NT2/D1 (cell line): ENCODE results near the gene TMEM183A.

Source experiments
- DNase-seq: peaks from one replicate; pipeline ENCODE4 v3.0.0-alpha.2; 2011; ENCODE audit warnings: low read depth, low spot score
- H3K27me3 ChIP-seq: 2 replicates; pipeline ENCODE4 v1.6.0; 2011; ENCODE audit warnings: mild to moderate bottlenecking; ENCODE audit not compliant: insufficient read length, insufficient read depth
- H3K36me3 ChIP-seq: 2 replicates; pipeline ENCODE4 v1.6.1; 2011; ENCODE audit warnings: mild to moderate bottlenecking, low read length, mixed read lengths; ENCODE audit not compliant: insufficient read depth, insufficient read length
- H3K4me1 ChIP-seq: 2 replicates; pipeline ENCODE4 v1.5.1; 2011; ENCODE audit not compliant: insufficient read depth, insufficient read length
- H3K4me3 ChIP-seq: 2 replicates; pipeline ENCODE4 v1.5.1; 2011; ENCODE audit warnings: low read depth; ENCODE audit not compliant: insufficient read length
- H3K9ac ChIP-seq: 2 replicates; pipeline ENCODE4 v1.6.0; 2011; ENCODE audit warnings: low read depth; ENCODE audit not compliant: insufficient read length
- H3K9me3 ChIP-seq: 2 replicates; pipeline ENCODE4 v1.5.1; 2011; ENCODE audit warnings: mild to moderate bottlenecking, low read length; ENCODE audit not compliant: insufficient read depth
- SUZ12 ChIP-seq: IDR thresholded peaks from 2 replicates; pipeline ENCODE4 v1.6.1; 2011; ENCODE audit not compliant: insufficient read length, insufficient read depth; ENCODE audit errors: extremely low read depth
- YY1 ChIP-seq: IDR thresholded peaks from 2 replicates; pipeline ENCODE4 v1.6.1; 2011; ENCODE audit not compliant: insufficient read length, insufficient read depth
- ZNF274 ChIP-seq: IDR thresholded peaks from 2 replicates; pipeline ENCODE4 v1.6.1; 2011; ENCODE audit warnings: mild to moderate bottlenecking, low read depth, low read length

Gene TMEM183A

DNA sequence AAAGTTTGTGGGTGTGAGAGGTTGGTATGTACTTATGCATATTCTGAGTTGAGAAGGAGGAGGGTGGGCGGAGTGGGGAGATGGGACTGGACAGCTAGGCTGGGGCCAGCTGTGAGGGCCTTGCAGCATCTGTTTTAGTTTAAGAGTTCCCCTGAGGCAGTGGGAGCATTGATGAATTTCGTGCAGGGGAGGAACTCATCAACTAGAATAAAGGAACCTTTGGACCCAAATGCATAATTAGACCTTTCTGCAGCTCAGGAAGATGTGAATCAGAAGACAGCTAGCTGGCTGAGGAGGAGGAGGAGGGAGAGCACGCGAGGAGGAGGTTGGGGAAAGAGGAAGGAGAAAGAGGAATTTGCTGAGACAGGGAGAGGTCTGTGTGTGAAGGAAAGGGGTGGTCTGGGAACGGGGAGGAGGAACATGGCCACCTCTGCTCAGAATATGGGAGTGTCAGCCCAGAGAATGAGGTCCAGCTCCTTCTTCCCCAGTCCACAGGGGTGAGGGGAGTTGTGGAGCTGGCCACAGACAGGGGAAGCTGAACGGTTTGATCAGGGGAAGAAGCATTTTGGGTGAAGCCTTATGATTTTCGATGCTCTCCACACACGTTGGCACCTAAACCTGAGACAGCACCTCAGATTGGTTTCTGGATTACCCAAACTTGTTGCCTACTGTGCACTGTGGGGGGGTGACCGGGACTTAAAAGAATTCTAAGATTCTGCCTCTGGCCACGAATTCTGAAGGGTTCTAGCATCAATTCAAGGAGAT, 50.9 kb downstream of the TMEM183A start:
- H3K27me3 ChIP-seq, result no peaks in the 10 kb centered on the region
- peaks cover 30% of the 10 kb centered on the region for H3K36me3 ChIP-seq
- peaks cover 10% of the 10 kb centered on the region; the same call in 1 of the 2 replicates for H3K9me3 ChIP-seq
- no peak overlapping the region for H3K9ac ChIP-seq
- H3K4me1 ChIP-seq, result peaks cover 36% of the 10 kb centered on the region
- TF ChIP-seq ZNF274, result no peak
- no peak for TF ChIP-seq SUZ12
- no peak for TF ChIP-seq YY1
- no peak for DNase-seq
- H3K4me3 ChIP-seq, result no peak overlapping the region

GRCh38 chr1:203058676-203058935, 51.4 kb downstream of the TMEM183A start:
- Histone ChIP-seq H3K9ac (no peak overlapping the region), H3K27me3 (no peaks in the 10 kb centered on the region), H3K36me3 (peaks cover 30% of the 10 kb centered on the region), H3K4me3 (no peak overlapping the region), H3K9me3 (peaks cover 10% of the 10 kb centered on the region; the same call in 1 of the 2 replicates), H3K4me1 (peaks cover 33% of the 10 kb centered on the region)
- TF ChIP-seq ZNF274 (no peak), YY1 (no peak), SUZ12 (no peak)
- DNase-seq, result no peak

- Histone ChIP-seq H3K4me3 (no peak overlapping the region), H3K4me1 (peaks cover 25% of the 10 kb centered on the region), H3K36me3 (peaks cover 30% of the 10 kb centered on the region), H3K9me3 (peaks cover 10% of the 10 kb centered on the region; the same call in 1 of the 2 replicates), H3K27me3 (no peaks in the 10 kb centered on the region), H3K9ac (no peak overlapping the region)
- TF ChIP-seq SUZ12, result no peak
- no peak for TF ChIP-seq YY1
- no peak for TF ChIP-seq ZNF274
- DNase-seq, result no peak
These were observed 52.3 kb downstream of the TMEM183A start for GRCh38 chr1:203059485-203059884.

DNA sequence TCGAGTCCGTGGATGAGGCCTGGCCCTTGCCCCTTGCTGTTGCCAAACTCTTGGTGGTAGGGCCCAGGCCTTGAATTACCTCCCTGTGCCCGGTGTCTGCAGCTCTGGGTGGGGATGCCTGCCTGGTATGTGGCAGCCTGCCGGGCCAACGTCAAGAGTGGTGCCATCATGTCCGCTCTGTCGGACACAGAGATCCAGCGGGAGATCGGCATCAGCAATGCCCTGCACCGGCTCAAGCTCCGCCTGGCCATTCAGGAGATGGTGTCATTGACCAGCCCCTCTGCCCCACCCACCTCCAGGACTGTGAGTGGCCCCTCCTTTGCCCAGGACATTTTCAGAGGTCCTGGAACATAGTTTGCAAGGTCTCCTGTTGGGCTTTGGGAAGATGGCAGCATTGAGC, 52.9 kb downstream of the TMEM183A start:
- no peak for DNase-seq
- H3K36me3 ChIP-seq, result peaks cover 30% of the 10 kb centered on the region
- H3K4me1 ChIP-seq, result peaks cover 25% of the 10 kb centered on the region
- H3K9ac ChIP-seq, result no peak overlapping the region
- TF ChIP-seq SUZ12 (no peak), ZNF274 (no peak), YY1 (no peak)
- H3K4me3 ChIP-seq, result no peak overlapping the region
- H3K27me3 ChIP-seq, result no peaks in the 10 kb centered on the region
- peaks cover 10% of the 10 kb centered on the region; the same call in 1 of the 2 replicates for H3K9me3 ChIP-seq

- no peak overlapping the region for H3K9ac ChIP-seq
- H3K4me3 ChIP-seq, result no peak overlapping the region
- no peak for DNase-seq
- TF ChIP-seq YY1 (no peak), ZNF274 (no peak), SUZ12 (no peak)
- peaks cover 9% of the 10 kb centered on the region for H3K4me1 ChIP-seq
- peaks cover 10% of the 10 kb centered on the region; the same call in 1 of the 2 replicates for H3K9me3 ChIP-seq
- peaks cover 28% of the 10 kb centered on the region for H3K36me3 ChIP-seq
- H3K27me3 ChIP-seq, result no peaks in the 10 kb centered on the region
These were observed 56.1 kb downstream of the TMEM183A start for GRCh38 chr1:203063287-203063686.

DNA sequence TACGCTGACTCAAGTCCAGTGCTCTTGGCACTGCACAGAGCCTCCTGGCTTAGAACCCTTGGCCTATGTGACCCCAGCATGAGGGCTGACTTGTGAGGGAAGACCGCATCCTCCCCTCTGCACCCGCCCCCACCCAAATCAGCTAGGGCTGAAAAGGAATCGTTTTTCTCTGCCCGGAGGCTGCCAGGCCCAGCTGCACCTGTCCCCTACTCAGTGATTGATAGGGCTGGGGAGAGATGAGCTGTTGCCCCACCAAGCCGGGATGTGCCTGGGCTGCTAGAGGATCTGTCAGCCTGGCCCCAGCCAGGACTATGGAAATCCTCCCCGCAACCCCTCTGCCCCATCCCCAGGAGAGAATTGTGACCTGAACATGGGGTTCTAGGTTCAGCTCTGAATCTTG, 58.0 kb downstream of the TMEM183A start:
- H3K36me3 ChIP-seq, result peaks cover 23% of the 10 kb centered on the region
- DNase-seq, result no peak

GRCh38 chr1:203065986-203066385, 58.8 kb downstream of the TMEM183A start:
- no peak for DNase-seq
- H3K36me3 ChIP-seq, result peaks cover 15% of the 10 kb centered on the region
- TF ChIP-seq ZNF274 (no peak), YY1 (no peak), SUZ12 (no peak)
- H3K4me1 ChIP-seq, result peaks cover 11% of the 10 kb centered on the region
- H3K27me3 ChIP-seq, result no peaks in the 10 kb centered on the region
- H3K9me3 ChIP-seq, result peaks cover 5% of the 10 kb centered on the region; the same call in 1 of the 2 replicates
- no peak overlapping the region for H3K9ac ChIP-seq
- no peak overlapping the region for H3K4me3 ChIP-seq

More for the DNA sequence above, 58.0 kb downstream of the TMEM183A start:
- Histone ChIP-seq H3K4me3 (no peak overlapping the region), H3K27me3 (no peaks in the 10 kb centered on the region), H3K4me1 (peaks cover 11% of the 10 kb centered on the region), H3K9ac (no peak overlapping the region), H3K9me3 (peaks cover 10% of the 10 kb centered on the region; the same call in 1 of the 2 replicates)
- TF ChIP-seq SUZ12 (no peak), ZNF274 (no peak), YY1 (no peak)
